HEK293 (cell line): ENCODE results near the gene CYP39A1.

Source experiments
- CTCF ChIA-PET: fragments of 350-600 bp; formaldehyde crosslinking; extraction: SDS; loops from one replicate; lab custom pipeline; 2021; ENCODE audit warnings: antibody characterized with exemption; lab: Yijun Ruan, JAX
- POLR2A ChIA-PET: fragments of 300-600 bp; formaldehyde crosslinking; extraction: SDS; loops from one replicate; lab custom pipeline; 2020; ENCODE audit warnings: antibody characterized with exemption, inconsistent platforms; lab: Yijun Ruan, JAX
- H3K27ac ChIP-seq: fragments of 200-500 bp; sonication (Bioruptor generic); 2 replicates; pipeline ENCODE4 v1.5.1; 2014; ENCODE audit warnings: low read depth, low read length, control low read depth, inconsistent platforms; ENCODE audit errors: extremely low read depth
- H3K36me3 ChIP-seq, 2 experiments: fragments of 200-500 bp in 1 of 2; sonication (Bioruptor generic) in 1 of 2; 1 replicate in 1 of 2; 2 replicates in 1 of 2; pipeline ENCODE4 v1.5.1; 2014 to 2017; ENCODE audit warnings: inconsistent platforms in 2 of 2, low read length in 2 of 2; ENCODE audit not compliant: control insufficient read depth in 2 of 2, insufficient read depth in 1 of 2
- H3K4me1 ChIP-seq: fragments of 200-500 bp; sonication (Bioruptor generic); 2 replicates; pipeline ENCODE4 v1.5.1; 2014; ENCODE audit warnings: mild to moderate bottlenecking, low read length, inconsistent platforms; ENCODE audit not compliant: control insufficient read depth, insufficient read depth
- H3K4me3 ChIP-seq: 2 replicates; pipeline ENCODE4 v1.5.1; 2011; ENCODE audit warnings: low read depth, mild to moderate bottlenecking, control low read depth, low read length, moderate library complexity
- H3K9me3 ChIP-seq: fragments of 200-500 bp; sonication (Bioruptor generic); 2 replicates; pipeline ENCODE4 v1.5.1; 2014; ENCODE audit warnings: low read depth, low read length, inconsistent platforms; ENCODE audit not compliant: control insufficient read depth, insufficient read depth
- BCL11B ChIP-seq: fragments of 450-650 bp; formaldehyde crosslinking; IDR thresholded peaks from 2 replicates; pipeline ENCODE4 v1.5.1; 2016; ENCODE audit warnings: low read depth, missing biosample characterization, missing genetic modification characterization
- PBX3 ChIP-seq: sonication (generic); formaldehyde crosslinking; IDR thresholded peaks from 2 replicates; pipeline ENCODE4 v1.8.1; 2022; ENCODE audit warnings: mild to moderate bottlenecking, moderate library complexity, missing genetic modification reagents
- REPIN1 ChIP-seq: fragments of 450-650 bp; formaldehyde crosslinking; IDR thresholded peaks from 2 replicates; pipeline ENCODE4 v1.5.1; 2017; ENCODE audit warnings: missing biosample characterization, missing genetic modification characterization, low read depth
- ZBTB11 ChIP-seq: fragments of 450-650 bp; formaldehyde crosslinking; conservative IDR thresholded peaks from 2 replicates; pipeline ENCODE4 v1.5.1; 2016; ENCODE audit warnings: low read depth, missing biosample characterization, missing genetic modification characterization
- ZNF10 ChIP-seq: fragments of 450-650 bp; formaldehyde crosslinking; IDR thresholded peaks from 2 replicates; pipeline ENCODE4 v1.5.1; 2017; ENCODE audit warnings: missing biosample characterization, missing genetic modification characterization
- ZNF248 ChIP-seq: fragments of 450-650 bp; formaldehyde crosslinking; IDR thresholded peaks from 2 replicates; pipeline ENCODE4 v1.5.1; 2017; ENCODE audit warnings: missing biosample characterization, missing genetic modification characterization
- ZNF404 ChIP-seq: fragments of 450-650 bp; formaldehyde crosslinking; IDR thresholded peaks from 2 replicates; pipeline ENCODE4 v1.5.1; 2017; ENCODE audit warnings: missing biosample characterization, missing genetic modification characterization
- ZNF488 ChIP-seq: fragments of 450-650 bp; formaldehyde crosslinking; IDR thresholded peaks from 2 replicates; pipeline ENCODE4 v1.5.1; 2016; ENCODE audit warnings: missing biosample characterization, missing genetic modification characterization
- ZNF510 ChIP-seq: fragments of 450-650 bp; formaldehyde crosslinking; IDR thresholded peaks from 2 replicates; pipeline ENCODE4 v1.5.1; 2018; ENCODE audit warnings: mild to moderate bottlenecking, missing genetic modification characterization, missing biosample characterization; ENCODE audit not compliant: insufficient replicate concordance
- ZNF521 ChIP-seq: fragments of 450-650 bp; formaldehyde crosslinking; IDR thresholded peaks from 2 replicates; pipeline ENCODE4 v1.5.1; 2017; ENCODE audit warnings: missing biosample characterization, mild to moderate bottlenecking, missing genetic modification characterization
- ZNF560 ChIP-seq: fragments of 450-650 bp; formaldehyde crosslinking; IDR thresholded peaks from 2 replicates; pipeline ENCODE4 v1.5.1; 2017; ENCODE audit warnings: missing biosample characterization, missing genetic modification characterization, borderline replicate concordance
- ZNF664 ChIP-seq: fragments of 450-650 bp; formaldehyde crosslinking; IDR thresholded peaks from 2 replicates; pipeline ENCODE4 v1.5.1; 2016; ENCODE audit warnings: missing biosample characterization, missing genetic modification characterization
- ZNF670 ChIP-seq: fragments of 450-650 bp; formaldehyde crosslinking; IDR thresholded peaks from 2 replicates; pipeline ENCODE4 v1.5.1; 2016; ENCODE audit warnings: missing biosample characterization, missing genetic modification characterization, low read depth
- ZNF701 ChIP-seq: fragments of 450-650 bp; formaldehyde crosslinking; IDR thresholded peaks from 2 replicates; pipeline ENCODE4 v1.5.1; 2016; ENCODE audit warnings: missing biosample characterization, missing genetic modification characterization
- ZNF768 ChIP-seq: fragments of 450-650 bp; formaldehyde crosslinking; IDR thresholded peaks from 2 replicates; pipeline ENCODE4 v1.5.1; 2018; ENCODE audit warnings: missing biosample characterization, mild to moderate bottlenecking, missing genetic modification characterization
- ZSCAN23 ChIP-seq: fragments of 450-650 bp; formaldehyde crosslinking; IDR thresholded peaks from 2 replicates; pipeline ENCODE4 v1.5.1; 2016; ENCODE audit warnings: missing biosample characterization, missing genetic modification characterization
- ZXDB ChIP-seq: fragments of 450-650 bp; formaldehyde crosslinking; IDR thresholded peaks from 2 replicates; pipeline ENCODE4 v1.5.1; 2016; ENCODE audit warnings: missing biosample characterization, missing genetic modification characterization
- TF ChIP-seq, protein P1 (sequence below): fragments of 450-650 bp; formaldehyde crosslinking; IDR thresholded peaks from 2 replicates; pipeline ENCODE4 v1.5.1; 2017; ENCODE audit warnings: missing biosample characterization, missing genetic modification characterization
- TF ChIP-seq, protein P2 (sequence below): fragments of 450-650 bp; formaldehyde crosslinking; IDR thresholded peaks from 2 replicates; pipeline ENCODE4 v1.5.1; 2016; ENCODE audit warnings: missing biosample characterization, missing genetic modification characterization
- TF ChIP-seq, protein P3 (sequence below): fragments of 450-650 bp; formaldehyde crosslinking; IDR thresholded peaks from 2 replicates; pipeline ENCODE4 v1.5.1; 2016; ENCODE audit warnings: missing biosample characterization, missing genetic modification characterization

The CYP39A1 gene

DNA sequence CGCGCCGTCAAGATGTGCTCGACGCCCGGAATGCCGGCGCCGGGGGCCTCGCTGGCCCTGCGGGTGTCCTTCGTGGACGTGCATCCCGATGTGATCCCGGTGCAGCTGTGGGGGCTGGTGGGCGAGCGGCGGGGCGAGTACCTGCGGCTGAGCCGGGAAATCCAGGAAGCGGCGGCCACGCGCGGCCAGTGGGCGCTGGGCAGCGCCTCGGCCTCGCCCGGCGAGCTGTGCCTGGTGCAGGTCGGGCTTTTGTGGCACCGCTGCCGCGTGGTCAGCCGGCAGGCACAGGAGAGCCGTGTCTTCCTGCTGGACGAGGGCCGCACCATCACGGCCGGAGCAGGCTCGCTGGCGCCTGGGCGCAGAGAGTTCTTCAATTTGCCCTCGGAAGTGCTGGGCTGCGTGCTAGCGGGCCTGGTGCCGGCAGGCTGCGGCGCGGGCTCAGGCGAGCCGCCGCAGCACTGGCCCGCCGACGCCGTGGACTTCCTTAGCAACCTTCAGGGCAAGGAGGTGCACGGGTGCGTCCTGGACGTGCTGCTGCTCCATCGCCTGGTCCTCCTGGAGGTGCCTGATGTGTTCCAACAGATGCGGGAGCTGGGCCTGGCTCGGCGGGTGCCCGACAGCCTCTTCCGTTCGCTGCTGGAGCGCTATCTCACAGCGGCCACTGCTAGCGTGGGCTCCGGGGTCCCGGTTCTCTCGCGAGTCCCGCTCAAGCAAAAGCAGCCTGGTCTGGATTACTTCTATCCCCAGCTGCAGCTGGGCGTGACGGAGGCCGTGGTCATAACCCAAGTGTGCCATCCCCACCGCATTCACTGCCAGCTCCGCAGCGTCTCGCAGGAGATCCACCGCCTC, 35.7 kb upstream of the CYP39A1 start (continued):
- TF ChIP-seq ZNF521 (tag by site-specific recombination) = no peak
- no peak for TF ChIP-seq ZNF560 (tag by site-specific recombination)

DNA sequence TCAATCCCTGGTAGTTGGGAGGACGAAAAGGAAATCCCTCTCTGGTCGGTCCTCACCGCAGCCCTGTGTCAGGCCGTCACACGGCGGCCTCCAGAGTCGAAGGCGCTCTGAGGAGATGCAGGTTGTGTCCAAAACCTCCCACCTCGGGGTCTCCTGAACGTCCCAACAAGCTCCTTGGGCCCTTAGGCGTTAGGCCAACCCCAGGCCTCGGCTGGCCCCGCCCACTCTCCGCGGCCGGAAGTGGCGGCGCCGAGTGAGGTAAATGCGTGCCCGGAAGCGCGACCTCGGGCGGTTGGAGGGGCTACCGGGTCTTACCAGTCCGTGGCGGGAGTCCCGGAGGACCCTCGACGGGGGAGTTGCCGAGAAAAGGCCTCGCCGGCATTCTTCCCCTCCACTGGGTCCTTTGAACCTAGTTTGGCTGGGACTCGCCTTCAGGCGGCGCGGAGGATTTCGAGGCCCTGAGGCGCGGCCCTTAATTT, 35.0 kb upstream of the CYP39A1 start, which contains the start of gene TDRD6:
TSS of gene TDRD6 (plus strand) at position 267 of the 479 bp plus-strand sequence. CDS start 244 bp downstream, outside the sequence.
- H3K36me3 ChIP-seq = no peaks in the 10 kb centered on the region; a peak in 1 of 3 replicates
- TF ChIP-seq ZNF664 (tag by site-specific recombination) (no peak), ZNF10 (no peak), REPIN1 (tag by site-specific recombination) (no peak), ZNF404 (tag by site-specific recombination) (no peak), PBX3 (no peak), ZNF488 (no peak), ZNF510 (no peak), ZNF248 (tag by site-specific recombination) (no peak)
- no peaks in the 10 kb centered on the region for H3K4me1 ChIP-seq
- no peaks in the 10 kb centered on the region for H3K9me3 ChIP-seq
- H3K27ac ChIP-seq = no peak within 1 kb of the TSS
- ChIA-PET CTCF (no interaction called here), POLR2A (no interaction called here)
- no peak within 1 kb of the TSS for H3K4me3 ChIP-seq

DNA sequence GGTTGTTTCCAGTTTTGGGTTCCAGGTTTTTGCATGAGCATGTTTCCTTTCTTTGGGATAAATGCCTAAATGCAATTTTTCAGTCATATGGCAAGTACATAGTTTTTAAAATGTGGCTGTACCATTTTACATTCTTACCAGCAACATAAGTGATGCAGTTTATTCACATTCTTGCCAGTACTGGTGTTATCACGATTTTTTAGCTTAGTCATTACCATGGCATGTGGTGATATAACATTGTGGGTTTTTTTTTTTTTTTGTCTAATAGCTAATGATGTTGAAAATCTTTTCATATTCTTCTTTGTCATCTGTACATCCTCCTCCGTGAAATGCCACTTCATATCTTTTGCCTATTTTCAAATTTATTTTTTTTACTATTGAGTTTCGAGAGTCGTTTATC, 32.2 kb upstream of the CYP39A1 start:
- H3K4me3 ChIP-seq = no peak overlapping the region
- ChIA-PET CTCF (interaction anchor here (1.2 kb wide), 1 partner anchor 9 kb away, joined by 4 read pairs; no protein-coding TSS in a partner anchor), POLR2A (no interaction called here)
- no peak overlapping the region for H3K27ac ChIP-seq
- no peaks in the 10 kb centered on the region for H3K4me1 ChIP-seq
- no peaks in the 10 kb centered on the region for H3K9me3 ChIP-seq
- no peaks in the 10 kb centered on the region; a peak in 1 of 3 replicates for H3K36me3 ChIP-seq
- TF ChIP-seq ZBTB11 (tag by site-specific recombination) = no peak
- TF ChIP-seq, protein P1, sequence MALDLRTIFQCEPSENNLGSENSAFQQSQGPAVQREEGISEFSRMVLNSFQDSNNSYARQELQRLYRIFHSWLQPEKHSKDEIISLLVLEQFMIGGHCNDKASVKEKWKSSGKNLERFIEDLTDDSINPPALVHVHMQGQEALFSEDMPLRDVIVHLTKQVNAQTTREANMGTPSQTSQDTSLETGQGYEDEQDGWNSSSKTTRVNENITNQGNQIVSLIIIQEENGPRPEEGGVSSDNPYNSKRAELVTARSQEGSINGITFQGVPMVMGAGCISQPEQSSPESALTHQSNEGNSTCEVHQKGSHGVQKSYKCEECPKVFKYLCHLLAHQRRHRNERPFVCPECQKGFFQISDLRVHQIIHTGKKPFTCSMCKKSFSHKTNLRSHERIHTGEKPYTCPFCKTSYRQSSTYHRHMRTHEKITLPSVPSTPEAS (tag by site-specific recombination) = no peak
- no peak for TF ChIP-seq ZNF701 (tag by site-specific recombination)
- no peak for TF ChIP-seq ZNF670 (tag by site-specific recombination)
- no peak for TF ChIP-seq ZSCAN23 (tag by site-specific recombination)
- TF ChIP-seq, protein P2, sequence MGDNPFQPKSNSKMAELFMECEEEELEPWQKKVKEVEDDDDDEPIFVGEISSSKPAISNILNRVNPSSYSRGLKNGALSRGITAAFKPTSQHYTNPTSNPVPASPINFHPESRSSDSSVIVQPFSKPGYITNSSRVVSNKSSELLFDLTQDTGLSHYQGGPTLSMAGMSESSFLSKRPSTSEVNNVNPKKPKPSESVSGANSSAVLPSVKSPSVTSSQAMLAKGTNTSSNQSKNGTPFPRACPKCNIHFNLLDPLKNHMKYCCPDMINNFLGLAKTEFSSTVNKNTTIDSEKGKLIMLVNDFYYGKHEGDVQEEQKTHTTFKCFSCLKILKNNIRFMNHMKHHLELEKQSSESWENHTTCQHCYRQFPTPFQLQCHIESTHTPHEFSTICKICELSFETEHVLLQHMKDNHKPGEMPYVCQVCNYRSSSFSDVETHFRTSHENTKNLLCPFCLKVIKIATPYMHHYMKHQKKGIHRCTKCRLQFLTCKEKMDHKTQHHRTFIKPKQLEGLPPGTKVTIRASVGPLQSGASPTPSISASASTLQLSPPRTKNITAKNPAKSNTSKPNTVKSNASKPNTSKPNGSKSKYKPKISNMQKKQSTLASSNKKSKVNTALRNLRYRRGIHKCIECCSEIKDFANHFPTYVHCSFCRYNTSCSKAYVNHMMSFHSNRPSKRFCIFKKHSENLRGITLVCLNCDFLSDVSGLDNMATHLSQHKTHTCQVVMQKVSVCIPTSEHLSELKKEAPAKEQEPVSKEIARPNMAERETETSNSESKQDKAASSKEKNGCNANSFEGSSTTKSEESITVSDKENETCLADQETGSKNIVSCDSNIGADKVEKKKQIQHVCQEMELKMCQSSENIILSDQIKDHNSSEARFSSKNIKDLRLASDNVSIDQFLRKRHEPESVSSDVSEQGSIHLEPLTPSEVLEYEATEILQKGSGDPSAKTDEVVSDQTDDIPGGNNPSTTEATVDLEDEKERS = no peak
- TF ChIP-seq ZXDB (tag by site-specific recombination) = no peak
- TF ChIP-seq, protein P3, sequence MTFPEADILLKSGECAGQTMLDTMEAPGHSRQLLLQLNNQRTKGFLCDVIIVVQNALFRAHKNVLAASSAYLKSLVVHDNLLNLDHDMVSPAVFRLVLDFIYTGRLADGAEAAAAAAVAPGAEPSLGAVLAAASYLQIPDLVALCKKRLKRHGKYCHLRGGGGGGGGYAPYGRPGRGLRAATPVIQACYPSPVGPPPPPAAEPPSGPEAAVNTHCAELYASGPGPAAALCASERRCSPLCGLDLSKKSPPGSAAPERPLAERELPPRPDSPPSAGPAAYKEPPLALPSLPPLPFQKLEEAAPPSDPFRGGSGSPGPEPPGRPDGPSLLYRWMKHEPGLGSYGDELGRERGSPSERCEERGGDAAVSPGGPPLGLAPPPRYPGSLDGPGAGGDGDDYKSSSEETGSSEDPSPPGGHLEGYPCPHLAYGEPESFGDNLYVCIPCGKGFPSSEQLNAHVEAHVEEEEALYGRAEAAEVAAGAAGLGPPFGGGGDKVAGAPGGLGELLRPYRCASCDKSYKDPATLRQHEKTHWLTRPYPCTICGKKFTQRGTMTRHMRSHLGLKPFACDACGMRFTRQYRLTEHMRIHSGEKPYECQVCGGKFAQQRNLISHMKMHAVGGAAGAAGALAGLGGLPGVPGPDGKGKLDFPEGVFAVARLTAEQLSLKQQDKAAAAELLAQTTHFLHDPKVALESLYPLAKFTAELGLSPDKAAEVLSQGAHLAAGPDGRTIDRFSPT = no peak
- TF ChIP-seq BCL11B (tag by site-specific recombination) = no peak
- TF ChIP-seq ZNF768 (tag by site-specific recombination) = no peak
